Lung microvascular endothelial cell (primary cell): Measurements from ENCODE around the gene DLX1. TPM values are rescaled to one million over a fixed set of nuclear protein-coding genes. Genes with fewer than 3 reads are reported as not detected.
"Not testable (repeated sequence)": the region's sequence is repeated elsewhere in the genome, so short reads cannot be mapped to it uniquely, and the experiment has no call there.

Source experiments
- DNase-seq, 2 donors: peaks; one replicate each; pipeline versions ENCODE4 v3.0.0 to v3.0.0-alpha.2; 2010; ENCODE audit warnings: low read depth in 2 of 2
- total RNA-seq: library from RNA; depleted of rRNA; stranded (reverse); fragments of >200 nt; gene quantifications from 2 replicates; pipeline ENCODE4 v1.2.1, GENCODE V29; 2014

Gene DLX1
- total RNA-seq, 1 donor from 2014 or later, result not detected

DNA sequence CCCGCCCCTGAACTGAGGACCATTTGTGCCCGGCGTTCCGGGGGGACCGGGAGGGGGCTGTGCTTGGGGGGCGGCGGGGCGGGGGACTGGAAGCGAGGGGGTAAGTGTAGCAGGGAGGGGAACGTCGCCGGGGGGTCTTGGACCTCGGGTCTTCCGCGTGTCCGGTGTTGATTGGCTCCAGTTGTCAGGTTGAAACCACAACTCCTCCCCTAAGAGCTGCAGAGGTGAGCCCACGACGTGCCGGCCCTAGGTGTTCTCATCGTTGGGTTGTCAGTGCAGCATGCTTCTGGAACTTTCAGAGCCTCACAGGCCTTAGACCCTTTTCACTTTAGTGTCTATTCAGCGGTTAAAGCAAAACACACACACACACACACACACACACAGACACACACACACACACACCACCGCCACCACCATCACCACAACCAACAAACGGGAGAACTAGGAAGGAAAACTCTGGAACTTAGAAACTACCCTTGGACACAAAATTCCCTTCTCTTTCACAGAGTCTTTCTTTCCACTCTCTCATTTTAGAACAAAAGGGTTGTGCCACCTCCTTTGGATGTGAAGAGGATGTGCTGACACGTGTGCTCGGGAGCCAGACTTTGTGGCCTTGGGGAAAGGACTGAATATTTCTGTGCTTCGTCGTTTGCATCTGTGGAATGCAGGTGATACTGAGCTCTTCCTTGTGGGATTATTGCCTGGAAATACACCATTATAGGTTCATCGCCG lies 24.1 kb downstream of the DLX1 start:
- no peak for DNase-seq

GRCh38 chr2:172109988-172110811 lies 24.9 kb downstream of the DLX1 start:
- DNase-seq, result no peak

GRCh38 chr2:172113617-172114016 lies 28.3 kb downstream of the DLX1 start:
- peak; percentile 65 to 66 for DNase-seq

DNA sequence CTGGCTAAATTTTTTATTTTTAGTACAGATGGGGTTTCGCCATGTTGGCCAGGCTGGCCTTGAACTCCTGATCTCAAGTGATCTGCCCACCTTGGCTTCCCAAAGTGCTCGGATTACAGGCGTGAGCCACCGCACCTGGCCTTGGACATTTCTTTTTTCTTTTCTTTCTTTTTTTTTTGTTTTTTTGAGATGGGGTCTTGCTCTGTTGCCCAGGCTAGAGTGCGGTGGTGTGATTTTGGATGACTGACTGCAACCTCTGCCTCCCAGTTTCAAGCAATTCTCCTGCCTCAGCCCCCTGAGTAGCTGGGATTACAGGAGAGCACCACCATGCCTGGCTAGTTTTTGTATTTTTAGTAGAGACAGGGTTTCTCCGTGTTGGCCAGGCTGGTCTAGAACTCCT lies 28.9 kb downstream of the DLX1 start:
- not testable (repeated sequence) for DNase-seq

GRCh38 chr2:172114579-172114978 lies 29.3 kb downstream of the DLX1 start:
- no peak for DNase-seq

GRCh38 chr2:172116107-172116506 lies 30.8 kb downstream of the DLX1 start:
- DNase-seq, result no peak

DNA sequence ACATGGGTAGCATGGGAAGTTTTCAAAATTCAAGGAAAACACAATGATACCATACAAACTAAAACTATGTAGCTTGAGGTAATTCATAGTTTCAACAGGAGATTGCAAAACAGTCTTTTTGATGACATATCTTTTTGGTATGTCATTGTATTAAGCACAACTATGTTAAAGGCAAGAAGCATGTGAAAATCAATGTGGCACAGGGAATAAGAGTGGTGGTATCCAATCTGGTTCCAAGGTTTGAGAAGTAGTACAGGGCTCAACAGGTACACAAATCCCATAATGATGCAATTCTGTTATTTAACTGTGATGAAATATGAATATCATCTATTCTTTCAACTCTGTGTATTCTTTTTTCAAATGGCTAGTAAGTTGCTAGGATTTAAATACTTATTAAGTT lies 33.8 kb downstream of the DLX1 start:
- DNase-seq, result peak; percentile 37 to 60

GRCh38 chr2:172120118-172120517 lies 34.8 kb downstream of the DLX1 start:
- no peak for DNase-seq

DNA sequence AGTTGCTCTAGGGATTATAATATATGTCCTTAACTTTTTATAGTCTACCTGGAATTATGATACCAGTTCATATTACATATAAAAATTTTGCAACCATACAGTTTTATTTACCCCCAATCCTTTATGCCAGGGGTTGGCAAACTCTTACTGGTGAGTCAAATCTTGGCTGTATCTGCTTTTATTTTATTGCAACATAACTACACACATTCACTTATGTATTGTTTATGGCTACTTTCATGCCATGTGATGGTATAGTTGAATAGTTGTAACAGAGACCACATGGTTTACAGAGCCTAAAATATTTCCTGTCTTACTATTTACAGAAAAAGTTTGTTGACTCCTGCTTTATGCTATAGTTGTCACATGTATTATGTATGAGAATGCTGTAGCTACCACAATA lies 43.2 kb downstream of the DLX1 start:
- DNase-seq, result no peak

DNA sequence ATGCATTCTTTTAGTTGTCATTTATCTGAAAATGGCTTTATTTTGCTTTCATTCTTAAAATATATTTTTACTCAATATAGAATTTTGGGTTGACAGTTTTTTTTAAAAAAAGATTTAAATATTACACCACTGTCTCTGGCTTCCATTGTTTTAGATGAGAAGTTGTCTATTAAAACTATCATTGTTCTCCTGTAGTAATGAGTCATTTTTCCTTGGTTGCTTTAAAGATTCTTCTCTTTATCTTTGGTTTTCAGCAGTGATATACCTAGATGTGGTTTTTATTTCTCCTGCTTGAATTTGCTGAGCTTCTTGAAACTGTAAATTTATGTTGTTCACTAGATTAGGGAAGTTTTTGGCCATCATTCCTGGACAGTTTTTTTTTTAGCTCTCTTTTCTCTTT lies 44.1 kb downstream of the DLX1 start:
- DNase-seq, result no peak

GRCh38 chr2:172131713-172132555 lies 46.6 kb downstream of the DLX1 start:
- DNase-seq, result no peak

GRCh38 chr2:172134270-172134669 lies 49.0 kb downstream of the DLX1 start:
- no peak for DNase-seq

DNA sequence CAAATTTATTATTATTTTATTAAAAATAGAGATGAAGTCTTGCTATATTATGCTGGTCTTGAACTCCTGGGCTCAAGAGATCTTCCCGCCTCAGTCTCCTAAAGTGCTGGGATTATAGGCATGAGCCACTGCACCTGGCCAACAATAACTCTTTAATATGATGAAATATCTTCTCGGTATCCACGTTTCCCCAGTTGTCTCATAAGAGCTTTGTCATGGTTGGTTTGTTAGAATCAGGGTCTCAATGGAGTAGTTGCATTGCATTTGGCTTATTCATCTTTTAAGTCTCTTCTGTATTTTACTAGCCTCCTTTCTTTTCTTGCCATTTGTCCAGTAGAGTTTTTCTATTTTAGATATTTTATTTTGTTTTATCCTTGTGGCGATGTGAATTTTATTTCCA lies 50.1 kb downstream of the DLX1 start:
- no peak for DNase-seq

- no peak for DNase-seq
These were observed 51.8 kb downstream of the DLX1 start for GRCh38 chr2:172137109-172137508.

- DNase-seq, result no peak
These were observed 52.6 kb downstream of the DLX1 start for GRCh38 chr2:172137943-172138342.

GRCh38 chr2:172138727-172139126 lies 53.4 kb downstream of the DLX1 start:
- not testable (repeated sequence) for DNase-seq

Other genes starting within 250 kb of the DLX1 start
- gene SLC25A12, start 191.3 kb upstream of the DLX1 start, total RNA-seq, result 6.3 and 9.4 TPM in 2 replicates
- gene HAT1, start 163.0 kb upstream of the DLX1 start, total RNA-seq, result 17.9 and 21.8 TPM in 2 replicates
- 1.6 and 3.1 TPM in 2 replicates for gene METAP1D, start 85.6 kb upstream of the DLX1 start, total RNA-seq
- under 0.01 TPM in 1 of 2 replicates, not detected in the other for gene DLX2, start 17.4 kb downstream of the DLX1 start, total RNA-seq